DMS79 treated with DMSO at 0.1 percent for 48 hours (cell line): ENCODE results near the gene ATP6V0C.

Experiments used
- DNase-seq: peaks from one replicate; lab custom pipeline; 2025; lab: John Stamatoyannopoulos, UW

ATP6V0C gene

GRCh38 chr16:2511128-2511800 is 2.5 kb upstream of the ATP6V0C start:
- DNase-seq, result no peak

DNA sequence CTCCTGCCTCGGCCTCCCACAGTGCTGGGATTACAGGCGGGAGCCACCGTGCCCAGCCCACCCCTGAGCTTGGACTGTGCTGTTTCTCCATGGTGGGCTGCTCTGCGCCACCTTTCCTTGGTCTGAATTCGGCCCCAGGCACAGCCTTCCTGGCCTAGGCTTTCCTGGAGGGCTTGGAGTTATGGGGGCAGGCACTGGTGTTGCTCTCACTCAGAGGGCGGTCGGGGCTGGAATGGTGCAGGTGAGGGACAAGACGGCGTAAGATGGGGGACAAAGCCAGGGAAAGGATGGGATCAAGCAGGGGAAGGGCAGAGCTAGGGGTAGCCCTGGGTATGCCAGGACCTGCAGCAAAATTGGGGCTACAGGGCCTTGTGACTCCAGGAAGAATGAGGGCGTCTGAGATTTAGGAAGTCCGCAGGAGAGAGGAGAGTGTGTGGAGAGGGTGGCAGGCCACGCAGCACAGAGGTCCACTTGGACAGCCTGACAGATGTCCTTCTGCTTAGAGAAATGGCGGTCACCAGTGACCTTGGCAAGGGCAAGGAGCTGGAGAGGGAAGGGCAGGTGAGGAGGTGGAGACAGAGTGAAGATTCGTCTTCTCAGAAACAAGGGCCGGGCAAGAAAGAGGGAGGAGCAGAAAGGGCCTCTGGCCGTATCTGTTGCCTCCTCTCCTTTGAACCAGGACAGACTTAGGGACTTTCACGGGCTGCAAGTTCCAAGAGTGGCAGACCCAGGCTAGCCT is 1.6 kb upstream of the ATP6V0C start:
- no peak for DNase-seq

- DNase-seq, result peak; percentile 47
Measured at GRCh38 chr16:2512735-2513404, 882 bp upstream of the ATP6V0C start.

DNA sequence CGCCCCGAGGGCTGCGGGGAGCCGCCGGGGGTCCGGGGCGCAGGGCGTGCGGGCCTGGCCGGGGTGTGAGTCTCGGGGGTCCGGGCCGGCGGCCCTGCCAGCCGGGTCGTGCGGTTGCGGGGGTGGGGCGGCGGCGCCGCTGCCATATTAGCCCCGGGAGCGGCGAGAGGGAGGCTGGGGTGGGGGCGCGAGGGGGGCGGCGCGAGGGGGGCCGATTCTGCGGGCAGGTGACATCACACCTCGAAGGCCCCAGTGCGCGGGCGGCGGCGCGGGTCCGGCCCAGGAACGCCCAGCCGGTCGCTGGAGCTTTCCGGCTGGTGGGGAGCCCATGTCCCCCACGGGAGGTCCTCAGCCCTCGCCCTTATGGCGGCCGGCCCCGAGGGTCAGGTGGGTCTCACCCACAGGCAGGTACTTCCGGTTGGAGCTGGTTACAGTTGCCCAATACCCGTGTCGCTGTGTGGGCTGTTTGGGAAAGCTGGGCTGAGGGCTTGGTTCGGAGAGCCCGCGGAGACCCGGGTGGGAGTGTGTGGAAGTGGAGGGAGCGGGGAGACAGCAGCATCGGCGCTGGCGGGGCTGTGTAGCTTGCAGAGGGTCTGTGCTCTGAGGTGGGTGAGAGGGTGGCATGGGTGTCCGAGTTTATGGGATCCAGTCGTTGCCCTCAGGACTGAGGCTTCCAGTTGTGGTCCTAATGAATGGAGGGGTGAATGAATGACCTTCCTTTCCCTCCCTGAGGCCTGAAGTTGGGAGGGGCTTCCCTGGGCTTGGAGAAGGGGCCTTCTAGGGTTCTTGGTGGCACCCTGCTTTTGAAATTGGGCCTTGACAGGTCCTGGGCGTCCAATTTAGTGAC is 804 bp downstream of the ATP6V0C start:
- DNase-seq, result no peak

DNA sequence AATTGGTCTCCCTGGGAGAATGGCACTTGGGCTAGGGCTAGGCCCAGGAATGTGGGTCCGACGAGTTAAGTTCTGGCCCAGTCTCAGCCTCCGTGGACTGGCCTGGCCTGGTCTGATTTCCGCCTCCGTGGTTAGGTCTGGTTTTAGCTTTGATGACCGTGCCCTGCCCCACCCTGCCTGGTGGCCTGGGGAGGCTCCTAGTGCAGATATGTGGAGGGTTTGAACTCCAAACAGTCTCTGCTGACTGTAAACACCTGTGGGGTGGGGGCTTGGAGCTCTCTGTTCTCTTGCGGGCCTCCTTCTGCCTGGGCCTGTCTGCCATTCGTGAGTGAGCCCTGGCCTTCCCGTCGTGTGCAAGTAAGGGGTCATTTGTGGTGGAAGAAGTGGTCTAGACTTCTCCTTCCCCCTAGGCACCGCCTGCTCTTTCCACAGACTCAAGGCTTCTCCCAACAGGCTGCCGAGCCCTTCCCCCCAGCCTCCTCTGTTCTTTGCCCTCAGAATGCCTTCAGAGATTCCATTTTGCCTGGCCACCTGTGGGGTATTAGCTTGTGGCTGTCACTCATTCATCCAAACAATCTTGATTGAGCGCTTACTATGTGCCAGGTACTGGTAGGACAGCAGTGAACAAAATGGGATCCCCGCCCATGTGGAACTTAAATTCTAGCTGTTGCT is 1.6 kb downstream of the ATP6V0C start:
- no peak for DNase-seq

DNA sequence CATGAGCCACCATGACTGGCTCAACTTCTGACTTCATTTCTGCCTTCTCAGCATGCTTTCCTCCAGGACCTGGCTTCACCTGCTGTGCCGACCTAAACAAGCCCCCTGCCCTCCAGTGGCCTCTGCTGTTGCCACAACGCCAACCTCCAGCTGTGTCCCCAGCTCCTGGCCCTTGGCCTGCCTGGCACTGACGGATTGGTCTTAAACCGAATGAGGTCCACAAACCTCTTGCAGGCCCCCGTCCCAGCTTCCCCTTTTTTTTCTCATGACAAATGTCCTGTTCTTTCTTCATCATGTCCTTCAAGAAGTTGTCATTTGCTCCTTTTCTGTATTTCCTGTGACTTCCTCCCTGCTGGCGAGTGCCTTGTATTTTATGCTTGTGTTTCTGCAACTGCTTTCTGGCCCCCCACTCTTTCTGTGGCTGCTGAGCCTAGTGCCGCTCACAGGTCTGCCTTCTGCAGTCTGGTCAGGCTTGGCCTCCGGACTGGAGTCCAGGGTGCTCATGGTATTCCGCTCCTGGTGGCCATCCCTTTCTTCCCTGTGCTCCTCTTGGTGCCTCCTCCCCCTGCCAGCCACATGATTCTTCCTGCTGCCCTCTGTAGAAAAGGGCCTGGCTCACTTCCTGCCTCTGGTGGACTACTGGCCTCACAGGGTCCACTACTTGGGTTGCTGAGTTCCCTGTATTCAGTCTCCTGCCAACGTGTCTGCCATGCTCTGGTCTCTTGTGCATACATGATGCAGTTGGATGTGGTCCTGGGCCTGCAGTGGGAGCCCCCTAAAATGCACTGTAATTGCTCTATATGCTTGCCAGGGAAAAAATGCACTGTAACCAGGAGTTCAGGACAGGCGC is 2.9 kb downstream of the ATP6V0C start:
- no peak for DNase-seq

GRCh38 chr16:2517954-2518605 is 4.3 kb downstream of the ATP6V0C start:
- DNase-seq, result no peak

GRCh38 chr16:2518823-2519710 is 5.3 kb downstream of the ATP6V0C start:
- no peak for DNase-seq

- DNase-seq, result no peak
Measured at GRCh38 chr16:2519711-2520080, 5.9 kb downstream of the ATP6V0C start.

DNA sequence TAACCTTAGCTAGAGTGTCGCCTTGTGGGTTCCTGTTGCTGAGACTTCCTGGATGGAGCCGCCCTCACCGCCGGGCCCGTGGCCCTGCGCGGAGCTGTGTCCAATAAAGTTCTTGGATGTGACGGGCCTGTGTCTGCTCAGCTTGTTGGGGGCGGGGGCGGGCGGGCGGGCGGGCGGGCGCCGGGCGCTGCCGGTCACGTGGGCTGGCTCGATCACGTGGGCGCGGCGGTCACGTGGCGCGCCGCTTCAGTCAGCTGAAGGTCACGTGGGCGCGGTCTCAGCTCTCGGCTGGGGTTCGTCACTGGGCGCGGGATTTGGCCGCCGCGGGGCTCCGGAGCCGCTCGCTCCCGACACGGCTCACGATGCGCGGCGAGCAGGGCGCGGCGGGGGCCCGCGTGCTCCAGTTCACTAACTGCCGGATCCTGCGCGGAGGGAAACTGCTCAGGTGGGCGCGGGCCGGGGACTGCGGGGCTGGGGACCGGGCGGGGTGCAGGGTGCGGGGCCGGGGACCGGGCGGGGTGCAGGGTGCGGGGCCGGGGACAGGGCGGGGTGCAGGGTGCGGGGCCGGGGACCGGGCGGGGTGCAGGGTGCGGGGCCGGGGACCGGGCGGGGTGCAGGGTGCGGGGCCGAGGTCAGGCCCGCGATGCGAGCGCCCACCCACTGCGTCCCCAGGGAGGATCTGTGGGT is 6.5 kb downstream of the ATP6V0C start, which contains the start of gene AMDHD2:
Gene AMDHD2 (plus strand): TSS at position 275 of the 687 bp plus-strand sequence. CDS start 88 bp downstream, at position 363.
- peak; percentile 57 for DNase-seq

DNA sequence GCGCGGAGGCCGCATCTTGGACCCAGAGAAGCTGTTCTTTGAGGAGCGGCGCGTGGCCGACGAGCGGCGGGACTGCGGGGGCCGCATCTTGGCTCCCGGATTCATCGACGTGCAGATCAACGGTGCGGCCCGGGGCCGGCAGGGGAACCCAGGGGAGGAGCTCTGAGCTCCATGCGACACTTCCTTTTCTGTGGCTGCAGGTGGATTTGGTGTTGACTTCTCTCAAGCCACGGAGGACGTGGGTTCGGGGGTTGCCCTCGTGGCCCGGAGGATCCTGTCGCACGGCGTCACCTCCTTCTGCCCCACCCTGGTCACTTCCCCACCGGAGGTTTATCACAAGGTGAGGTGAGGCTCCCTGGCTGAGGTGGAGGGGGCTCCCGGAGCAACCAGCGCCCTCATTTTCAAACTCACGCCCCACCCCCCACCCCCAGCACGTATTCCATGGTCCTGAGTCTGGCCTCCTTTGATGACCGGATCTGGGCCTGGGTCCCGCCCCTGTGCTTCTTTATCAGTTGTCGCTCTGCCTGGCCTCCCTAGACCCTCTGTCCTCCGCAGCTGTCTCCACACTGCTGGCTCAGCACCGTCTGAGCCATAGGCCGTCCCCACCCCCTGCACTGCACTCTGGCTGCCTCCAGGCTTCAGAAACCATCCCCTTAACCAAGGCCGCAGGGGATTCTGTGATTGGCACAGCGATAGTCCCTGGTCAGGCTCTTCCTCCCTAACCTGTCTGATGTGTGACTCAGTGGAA is 7.2 kb downstream of the ATP6V0C start:
- DNase-seq, result no peak

- DNase-seq, result no peak
Measured at GRCh38 chr16:2523801-2524231, 10.1 kb downstream of the ATP6V0C start.

DNA sequence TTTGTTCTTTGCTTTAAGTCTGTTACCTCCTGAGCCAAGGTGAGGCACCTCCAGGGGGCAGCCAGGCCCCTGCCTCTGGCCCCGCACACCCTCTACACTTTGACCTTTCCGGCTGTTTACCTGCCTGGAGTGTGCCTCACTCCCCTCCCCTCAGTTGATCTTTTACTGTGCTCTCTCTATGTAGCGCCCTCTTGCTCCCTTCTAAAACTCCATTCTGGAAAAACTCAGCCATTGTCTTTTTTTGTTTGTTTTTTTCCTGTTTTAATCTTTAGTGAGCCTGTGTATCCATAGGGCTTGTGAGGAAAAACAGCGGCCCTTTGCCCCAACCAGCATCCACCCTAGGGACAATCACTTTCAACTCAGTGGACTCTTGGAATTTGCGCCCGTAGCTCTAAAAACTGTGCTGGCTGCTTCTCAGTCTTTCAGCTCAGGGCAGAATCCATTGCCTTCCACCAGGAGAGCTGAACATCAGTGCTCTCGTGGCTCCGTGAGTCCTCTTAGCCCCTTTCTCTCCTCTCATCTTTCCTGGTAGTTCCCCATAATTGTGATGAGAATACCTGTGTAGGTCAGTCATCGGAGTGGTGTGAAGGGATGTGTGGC is 10.7 kb downstream of the ATP6V0C start:
- no peak for DNase-seq

- no peak for DNase-seq
Measured at GRCh38 chr16:2526135-2526534, 12.4 kb downstream of the ATP6V0C start.

DNA sequence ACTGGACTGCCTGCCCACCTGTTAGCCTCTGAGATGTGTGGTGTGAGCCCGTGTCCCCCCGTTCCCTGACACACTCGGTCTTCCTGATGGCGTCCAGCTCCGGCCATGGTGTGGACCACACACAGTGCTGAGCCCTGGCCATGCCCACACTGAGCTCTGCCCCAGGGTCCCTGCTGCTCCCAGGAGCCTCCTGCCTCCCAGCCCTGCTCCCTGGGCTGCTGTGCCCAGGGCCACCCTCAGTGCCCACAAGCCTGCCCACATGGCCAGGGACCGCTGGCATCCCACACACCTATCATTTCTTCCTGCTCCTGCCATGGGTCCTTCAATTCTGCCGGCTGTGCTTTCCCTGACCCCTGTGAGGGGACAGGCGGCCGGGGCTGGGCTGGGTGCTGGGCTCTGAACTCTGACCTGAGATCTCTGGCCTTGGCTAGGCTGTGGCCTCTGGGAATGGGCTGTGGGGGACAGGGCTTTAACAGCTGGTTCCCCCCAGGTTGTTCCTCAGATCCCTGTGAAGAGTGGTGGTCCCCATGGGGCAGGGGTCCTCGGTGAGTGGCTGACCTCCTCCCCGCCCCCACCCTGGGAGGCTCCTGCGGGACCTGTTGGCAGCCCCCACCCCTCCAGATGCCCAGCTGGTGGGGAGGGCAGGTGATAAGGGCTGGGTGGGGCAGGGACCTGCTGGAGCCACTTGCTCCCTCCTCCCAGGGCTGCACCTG is 13.5 kb downstream of the ATP6V0C start:
- DNase-seq, result no peak

GRCh38 chr16:2527784-2528100 is 14.0 kb downstream of the ATP6V0C start:
- no peak for DNase-seq
